HG02943 (cell line): ENCODE data around the gene KIF5C.
"Not testable (repeated sequence)": the region's sequence is repeated elsewhere in the genome, so short reads cannot be mapped to it uniquely, and the experiment has no call there.

Source experiments
- ATAC-seq: cut with Tn5 transposase; IDR thresholded peaks from one replicate; pipeline ENCODE4 v1.9.1; 2021; ENCODE audit warnings: mild to moderate bottlenecking, low read depth, moderate library complexity; ENCODE audit not compliant: unreplicated experiment

Gene KIF5C

DNA sequence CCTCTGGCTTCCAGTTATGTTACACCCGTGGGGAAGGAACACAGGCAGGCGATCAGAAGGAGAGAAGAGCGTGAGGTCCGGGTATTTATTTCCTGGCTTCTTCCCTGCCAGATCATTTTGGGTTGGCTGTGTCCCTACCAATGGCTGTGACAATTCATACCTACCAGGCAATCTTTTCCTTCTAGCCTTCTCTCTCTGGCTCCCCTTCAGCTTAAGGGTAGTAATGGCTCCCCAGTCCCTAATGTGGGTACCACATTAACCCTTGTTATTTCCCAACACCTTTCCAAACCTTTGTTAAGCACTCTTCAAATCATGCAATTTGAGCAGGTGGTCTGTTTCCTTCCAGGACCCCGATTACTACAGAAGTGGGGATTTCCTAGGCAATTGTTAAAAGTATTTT, 84.7 kb downstream of the KIF5C start:
- ATAC-seq = no peak

GRCh38 chr2:148960483-148960882, 85.5 kb downstream of the KIF5C start:
- ATAC-seq = no peak

DNA sequence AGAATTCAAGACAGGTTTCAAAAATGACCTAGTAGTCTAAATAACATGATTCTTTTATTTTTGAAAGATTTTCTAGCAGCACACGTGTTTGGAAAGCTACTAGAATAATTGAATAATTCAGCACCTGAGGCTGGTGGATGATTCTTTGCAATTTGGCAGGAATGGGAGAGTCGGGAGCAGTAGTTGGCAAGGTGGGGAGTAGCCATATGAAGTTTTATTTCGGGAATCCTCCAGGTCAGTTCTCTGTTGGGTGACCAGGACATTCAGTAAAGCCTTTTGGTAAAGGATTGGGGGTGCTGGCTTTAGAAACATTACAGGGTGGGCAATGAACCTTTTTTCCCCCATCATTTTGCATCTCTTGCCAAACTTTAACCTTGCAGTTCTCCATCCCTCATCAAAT, 88.4 kb downstream of the KIF5C start:
- no peak for ATAC-seq

GRCh38 chr2:148965623-148966437, 90.8 kb downstream of the KIF5C start:
- no peak for ATAC-seq

- no peak for ATAC-seq
Measured at GRCh38 chr2:148966438-148966758, 91.4 kb downstream of the KIF5C start.

DNA sequence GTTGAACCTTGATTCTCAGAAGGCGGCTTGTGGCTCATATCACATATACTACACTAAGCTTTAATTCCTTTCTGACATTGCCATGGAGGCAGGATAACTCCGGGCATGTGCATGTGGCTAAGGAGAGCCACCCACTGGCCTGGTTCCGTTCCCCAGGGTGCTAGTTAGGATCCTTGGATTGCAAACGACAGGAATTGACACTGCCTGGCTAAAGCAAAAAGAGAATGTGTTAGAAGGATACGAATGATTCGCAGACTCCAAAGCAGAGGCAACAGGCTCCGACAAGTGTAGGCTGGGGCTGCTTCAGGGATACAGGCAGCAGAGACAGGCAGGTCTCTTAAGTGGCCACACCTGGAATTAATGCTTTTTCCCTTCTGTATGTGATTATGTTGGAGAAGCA, 92.0 kb downstream of the KIF5C start:
- no peak for ATAC-seq

DNA sequence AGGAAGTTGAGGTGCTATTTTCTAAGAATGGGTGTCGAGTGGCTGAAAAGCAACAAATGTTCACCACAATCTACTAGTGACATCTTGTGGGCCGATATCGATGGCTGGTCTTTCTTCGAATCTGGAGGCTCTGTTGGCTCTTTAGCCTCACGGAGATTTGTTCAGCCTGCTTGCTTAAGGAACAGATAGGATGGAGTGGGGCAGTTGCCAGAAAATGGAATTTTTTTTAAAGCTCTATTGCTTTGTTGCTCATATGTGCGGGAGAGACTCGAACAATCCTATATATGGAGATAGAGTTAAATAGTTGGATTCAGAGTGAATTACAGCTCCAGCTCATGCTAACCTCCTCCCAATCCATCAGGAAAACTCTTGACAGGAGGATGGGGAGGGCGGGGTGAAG, 92.6 kb downstream of the KIF5C start:
- no peak for ATAC-seq

DNA sequence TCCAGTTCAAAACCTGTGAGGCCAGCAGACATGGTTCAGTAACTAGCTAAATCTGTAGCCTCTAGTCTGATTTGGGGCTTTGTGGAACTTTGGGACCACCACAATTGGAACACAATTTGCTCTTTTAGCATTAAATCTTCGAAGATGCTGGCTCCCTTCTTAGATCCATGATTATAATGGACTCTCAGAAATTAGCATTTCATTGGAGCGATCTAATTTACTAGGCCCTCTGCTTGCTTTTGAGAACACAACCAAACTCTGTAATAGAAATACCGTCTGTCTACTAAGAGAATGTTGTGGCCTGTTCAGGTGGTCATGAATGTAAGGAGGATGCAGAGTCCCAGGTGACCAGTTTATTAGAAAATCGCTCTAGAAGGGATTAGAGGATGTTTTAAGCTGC, 93.3 kb downstream of the KIF5C start:
- no peak for ATAC-seq

DNA sequence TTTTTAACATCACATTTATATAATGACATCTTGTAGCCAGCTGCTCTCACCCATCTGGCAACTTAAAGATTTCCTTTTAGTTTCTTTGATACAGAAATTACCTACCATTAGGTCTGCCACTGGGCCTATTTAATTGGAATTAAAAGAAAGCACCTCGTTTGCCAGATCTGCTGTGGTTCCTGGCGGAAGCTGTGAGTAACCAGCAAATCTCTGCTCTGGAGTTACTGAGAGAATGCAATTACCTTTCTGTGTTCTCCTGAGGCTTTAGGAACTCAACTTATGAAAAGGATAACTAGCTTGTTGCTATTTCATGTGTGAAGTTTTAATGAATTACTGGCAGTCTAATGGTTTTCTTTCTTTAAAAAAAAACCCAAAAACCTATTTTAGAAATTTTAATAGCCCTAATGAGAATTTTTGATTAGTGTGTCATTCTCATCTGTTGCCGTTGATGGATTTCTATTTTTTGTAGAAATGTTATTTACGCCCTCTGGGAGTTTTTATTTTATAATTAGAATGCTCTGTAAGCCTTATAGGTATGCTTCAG, 93.8 kb downstream of the KIF5C start:
- ATAC-seq = no peak

DNA sequence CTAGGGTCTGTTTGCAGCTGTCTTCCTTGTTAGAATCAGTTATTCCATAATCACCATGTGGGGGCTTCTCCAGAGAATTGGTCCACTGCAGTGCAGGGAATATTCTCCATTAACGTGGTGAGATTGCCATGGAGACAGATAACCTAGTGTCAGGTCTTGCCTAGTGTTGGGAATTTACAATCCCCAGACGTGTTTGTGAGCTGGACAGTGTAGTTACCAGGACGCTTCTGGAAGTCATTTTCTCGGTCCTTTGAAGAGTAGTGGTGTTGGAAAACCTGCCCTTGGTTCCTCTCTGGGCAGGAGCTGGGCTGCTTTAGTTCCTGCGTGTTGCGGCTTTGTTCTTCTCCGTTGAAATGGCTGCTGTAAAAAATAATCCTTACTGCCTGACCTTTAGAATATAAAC, 94.6 kb downstream of the KIF5C start:
- ATAC-seq = no peak

DNA sequence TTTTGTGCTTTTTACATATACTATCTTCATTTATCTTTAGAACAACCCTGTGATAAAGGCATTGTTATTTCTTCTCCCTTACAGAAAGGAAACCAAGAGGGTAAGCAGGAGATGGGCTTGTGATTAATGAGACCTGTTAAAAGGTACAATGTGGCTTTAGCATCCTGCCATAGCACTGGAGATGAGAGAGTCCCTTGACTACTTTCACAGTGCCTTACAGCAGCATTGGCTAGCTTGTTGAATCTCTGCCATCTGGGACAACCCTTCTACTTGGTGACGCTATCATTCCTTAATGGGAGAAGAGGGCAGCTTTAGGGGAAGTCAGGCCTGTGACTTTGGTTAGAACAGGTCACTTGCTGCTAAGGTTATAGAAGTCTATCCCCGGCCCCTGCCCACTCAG, 95.4 kb downstream of the KIF5C start:
- no peak for ATAC-seq

- peak; percentile 56 for ATAC-seq
Measured at GRCh38 chr2:148971547-148971946, 96.5 kb downstream of the KIF5C start.

GRCh38 chr2:148974095-148974494, 99.1 kb downstream of the KIF5C start:
- no peak for ATAC-seq

DNA sequence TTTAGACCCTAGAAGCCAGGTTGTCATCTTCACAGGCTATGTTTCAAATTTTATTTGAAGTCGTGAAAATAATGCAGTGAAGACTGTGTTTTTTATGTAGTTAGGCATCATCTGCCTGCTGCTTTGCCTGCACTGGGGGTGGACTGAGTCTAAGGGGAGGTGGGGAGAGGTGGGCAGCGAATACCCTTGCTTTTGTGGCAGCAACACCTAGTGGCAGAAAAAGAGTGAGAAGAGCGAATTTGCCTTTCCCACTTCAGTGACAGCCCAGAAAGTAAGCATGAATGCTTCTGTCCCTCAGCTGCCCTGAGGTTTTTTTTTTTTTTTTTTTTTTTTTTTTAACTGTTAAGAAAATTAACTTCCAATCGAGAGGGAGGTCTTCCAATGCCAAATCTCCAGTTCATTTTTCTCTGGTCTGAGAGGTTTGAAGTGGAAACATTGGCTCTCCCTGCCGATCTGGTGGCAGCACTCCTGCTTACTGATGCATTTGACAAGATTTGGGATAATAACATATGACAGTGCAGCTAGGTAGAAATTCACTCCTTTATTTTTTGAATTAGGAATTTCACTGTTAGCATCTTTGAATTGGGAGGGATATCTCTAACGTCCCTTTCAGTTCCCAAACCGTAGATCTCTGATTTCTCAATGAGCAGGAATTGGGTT, 103.1 kb downstream of the KIF5C start:
- ATAC-seq = no peak

DNA sequence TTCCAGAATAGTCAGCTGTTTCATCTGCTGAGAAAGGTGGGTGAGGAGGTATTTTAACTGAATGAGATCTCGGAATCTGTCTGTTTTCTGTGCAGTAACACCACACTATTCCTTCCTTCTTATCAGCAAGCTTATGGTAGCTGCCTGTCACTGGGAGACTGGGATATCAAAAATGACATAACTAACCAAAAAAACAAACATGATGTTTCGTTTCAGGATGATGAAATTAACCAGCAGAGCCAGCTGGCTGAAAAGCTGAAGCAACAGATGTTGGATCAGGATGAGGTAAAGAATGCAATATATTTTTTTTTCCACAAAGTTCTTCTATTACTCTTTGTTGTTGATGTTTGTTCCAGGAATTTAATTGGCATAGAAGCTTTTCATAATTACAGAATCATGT, 103.7 kb downstream of the KIF5C start:
- ATAC-seq = no peak

- no peak for ATAC-seq
Measured at GRCh38 chr2:148979164-148979918, 104.3 kb downstream of the KIF5C start.

- no peak for ATAC-seq
Measured at GRCh38 chr2:148979919-148980277, 104.9 kb downstream of the KIF5C start.

- not testable (repeated sequence) for ATAC-seq
Measured at GRCh38 chr2:148980496-148980895, 105.5 kb downstream of the KIF5C start.

- ATAC-seq = no peak
Measured at GRCh38 chr2:148981324-148981723, 106.3 kb downstream of the KIF5C start.

- no peak for ATAC-seq
Measured at GRCh38 chr2:148981781-148982180, 106.8 kb downstream of the KIF5C start.

GRCh38 chr2:148982282-148982681, 107.3 kb downstream of the KIF5C start:
- no peak for ATAC-seq
